ENCODE results near the gene NRG3. TPM values are rescaled to one million over a fixed set of nuclear protein-coding genes. Genes with fewer than 3 reads are reported as not detected.

Gene NRG3
- total RNA-seq, 2 donors from 2014 or later, result 0.41 TPM; not detected in 1

DNA sequence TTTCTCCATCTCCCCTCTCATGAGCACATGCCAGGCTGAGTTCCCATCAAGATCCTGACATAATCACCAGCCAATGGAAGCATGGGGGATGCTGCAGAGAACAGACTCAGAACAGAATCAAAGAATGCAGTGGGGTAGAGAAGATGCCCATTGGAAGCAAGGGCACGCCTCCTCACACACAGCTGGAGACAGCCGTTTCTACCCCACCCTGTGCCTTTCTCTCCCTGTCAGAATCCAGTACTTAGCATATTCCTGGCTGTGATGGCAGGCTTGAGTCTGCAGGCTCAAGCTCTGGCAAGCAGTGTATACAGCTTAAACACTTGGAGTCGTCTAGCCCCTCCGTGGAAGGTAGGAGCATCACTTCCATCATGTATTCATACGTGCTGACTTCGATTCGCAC, 867.9 kb downstream of the NRG3 start:
- no peaks in the 10 kb centered on the region for H3K4me1 ChIP-seq (ENCODE audit: control insufficient read depth in 1 of 2, low read depth in 2 of 2)
- DNase-seq (ENCODE audit: low spot score) (no peak), ATAC-seq (ENCODE audit: insufficient number of reproducible peaks, low FRiP score, low read depth) (no peak)
- H3K9me3 ChIP-seq, result no peaks in the 10 kb centered on the region
- H3K4me3 ChIP-seq, result no peak overlapping the region
- TF ChIP-seq CTCF (IDR thresholded peaks at IDR 0.05), result no peak
- no peaks in the 10 kb centered on the region for H3K27me3 ChIP-seq (replicated peaks; ENCODE audit: insufficient read depth)
- H3K36me3 ChIP-seq, result no peaks in the 10 kb centered on the region
- no peak overlapping the region for H3K27ac ChIP-seq

DNA sequence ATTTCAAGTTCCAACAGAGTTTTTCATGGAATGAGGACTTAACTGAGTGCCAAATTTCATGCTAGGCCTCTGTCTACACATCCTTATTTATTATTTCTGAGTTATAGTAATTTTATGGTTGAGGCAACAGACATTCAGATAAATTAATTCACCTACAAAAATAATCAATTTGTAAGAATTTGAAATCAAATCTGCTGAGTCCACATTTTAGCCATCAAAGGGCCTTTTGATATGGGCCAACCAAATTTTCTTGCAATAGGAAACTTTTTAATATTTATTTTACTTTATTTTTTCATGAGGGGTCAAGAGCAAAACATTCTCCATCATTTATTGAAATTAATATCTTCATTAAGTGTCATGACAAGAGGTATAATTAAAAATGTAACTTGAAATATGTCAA, 875.5 kb downstream of the NRG3 start:
- H3K4me1 ChIP-seq (ENCODE audit: control insufficient read depth in 1 of 2, low read depth in 2 of 2), result no peaks in the 10 kb centered on the region
- DNase-seq (ENCODE audit: low spot score), result no peak
- no peaks in the 10 kb centered on the region for H3K36me3 ChIP-seq
- no peak overlapping the region for H3K27ac ChIP-seq
- no peaks in the 10 kb centered on the region for H3K27me3 ChIP-seq (replicated peaks; ENCODE audit: insufficient read depth)
- no peak overlapping the region for H3K4me3 ChIP-seq
- H3K9me3 ChIP-seq, result no peaks in the 10 kb centered on the region
- no peak for TF ChIP-seq CTCF (IDR thresholded peaks at IDR 0.05)
- ATAC-seq (ENCODE audit: insufficient number of reproducible peaks, low FRiP score, low read depth), result no peak

- Histone ChIP-seq H3K4me3 (no peak overlapping the region), H3K27me3 (replicated peaks; ENCODE audit: insufficient read depth) (no peaks in the 10 kb centered on the region), H3K9me3 (no peaks in the 10 kb centered on the region), H3K36me3 (no peaks in the 10 kb centered on the region), H3K4me1 (ENCODE audit: control insufficient read depth in 1 of 2, low read depth in 2 of 2) (no peaks in the 10 kb centered on the region), H3K27ac (no peak overlapping the region)
- DNase-seq (ENCODE audit: low spot score) (no peak), ATAC-seq (ENCODE audit: insufficient number of reproducible peaks, low FRiP score, low read depth) (no peak)
- TF ChIP-seq CTCF (IDR thresholded peaks at IDR 0.05), result no peak
These were observed 882.4 kb downstream of the NRG3 start for GRCh38 chr10:82757397-82757796.

GRCh38 chr10:82757901-82758300, 882.9 kb downstream of the NRG3 start:
- Histone ChIP-seq H3K27me3 (replicated peaks; ENCODE audit: insufficient read depth) (no peaks in the 10 kb centered on the region), H3K4me3 (no peak overlapping the region), H3K9me3 (no peaks in the 10 kb centered on the region), H3K27ac (no peak overlapping the region), H3K4me1 (ENCODE audit: control insufficient read depth in 1 of 2, low read depth in 2 of 2) (no peaks in the 10 kb centered on the region), H3K36me3 (no peaks in the 10 kb centered on the region)
- no peak for TF ChIP-seq CTCF (IDR thresholded peaks at IDR 0.05)
- ATAC-seq (ENCODE audit: insufficient number of reproducible peaks, low FRiP score, low read depth) (no peak), DNase-seq (ENCODE audit: low spot score) (no peak)

DNA sequence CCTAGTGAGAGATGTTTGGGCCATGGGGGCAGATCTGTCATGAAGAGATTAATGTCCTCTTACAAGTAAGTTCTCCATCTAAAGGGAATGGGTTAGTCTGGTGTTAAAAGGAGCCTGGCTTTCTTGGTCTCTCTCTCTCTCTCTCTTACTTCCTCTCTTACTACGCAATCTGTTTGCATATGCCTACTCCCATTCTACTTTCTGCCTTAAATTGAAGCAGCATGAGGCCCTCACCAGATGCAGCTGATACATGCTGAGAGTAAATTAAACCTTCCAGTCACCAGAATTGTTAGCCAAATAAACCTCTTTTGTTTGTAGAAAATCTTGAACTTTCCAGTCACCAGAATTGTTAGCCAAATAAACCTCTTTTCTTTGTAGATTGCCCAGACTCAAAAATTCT, 884.1 kb downstream of the NRG3 start:
- Histone ChIP-seq H3K4me3 (no peak overlapping the region), H3K27ac (no peak overlapping the region), H3K36me3 (no peaks in the 10 kb centered on the region), H3K9me3 (no peaks in the 10 kb centered on the region), H3K4me1 (ENCODE audit: control insufficient read depth in 1 of 2, low read depth in 2 of 2) (no peaks in the 10 kb centered on the region), H3K27me3 (replicated peaks; ENCODE audit: insufficient read depth) (no peaks in the 10 kb centered on the region)
- DNase-seq (ENCODE audit: low spot score), result no peak
- TF ChIP-seq CTCF (IDR thresholded peaks at IDR 0.05), result no peak
- no peak for ATAC-seq (ENCODE audit: insufficient number of reproducible peaks, low FRiP score, low read depth)

All from thoracic aorta (tissue), 2 donors.